Fibroblast of pulmonary artery (primary cell): ENCODE data around the gene CHCHD3.

Experiments
- DNase-seq: peaks from one replicate; pipeline ENCODE4 v3.0.0-alpha.2; 2010; ENCODE audit warnings: low read depth
- H3K4me3 ChIP-seq: replicated peaks from 2 replicates; pipeline ENCODE4 v1.5.1; 2011; ENCODE audit warnings: low read depth, mild to moderate bottlenecking, control low read depth, low read length, moderate library complexity
- CTCF ChIP-seq: IDR thresholded peaks from 2 replicates; pipeline ENCODE4 v1.5.1; 2011; ENCODE audit warnings: mild to moderate bottlenecking, control low read depth, low read length, inconsistent platforms; ENCODE audit errors: missing control alignments

Gene CHCHD3

DNA sequence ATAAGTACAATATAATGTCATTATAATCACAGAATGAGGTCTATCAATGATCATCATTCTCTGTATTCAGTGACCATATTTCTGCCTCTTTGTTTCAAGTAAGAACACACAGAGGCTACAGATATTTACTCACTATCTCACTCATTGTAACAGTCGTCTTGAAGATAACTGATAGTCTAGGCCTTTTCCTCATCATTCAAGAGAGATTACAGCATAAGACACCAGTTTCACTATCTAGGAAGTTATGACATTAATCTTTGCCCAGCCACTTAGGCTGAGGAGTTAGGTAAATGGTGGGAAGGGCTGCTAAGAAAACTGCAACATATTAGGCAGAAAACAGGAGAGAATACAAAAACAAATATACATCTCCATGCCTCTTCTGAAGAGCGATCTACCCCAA lies 125.3 kb downstream of the CHCHD3 start:
- no peak overlapping the region for H3K4me3 ChIP-seq
- no peak for TF ChIP-seq CTCF
- no peak for DNase-seq

GRCh38 chr7:132953468-132953867 lies 128.4 kb downstream of the CHCHD3 start:
- no peak for TF ChIP-seq CTCF
- H3K4me3 ChIP-seq, result no peak overlapping the region
- DNase-seq, result no peak

GRCh38 chr7:132950725-132951124 lies 131.2 kb downstream of the CHCHD3 start:
- no peak overlapping the region for H3K4me3 ChIP-seq
- DNase-seq, result no peak
- TF ChIP-seq CTCF, result no peak

GRCh38 chr7:132947011-132947410 lies 134.9 kb downstream of the CHCHD3 start:
- no peak for DNase-seq
- no peak for TF ChIP-seq CTCF
- H3K4me3 ChIP-seq, result no peak overlapping the region

- H3K4me3 ChIP-seq, result no peak overlapping the region
- no peak for DNase-seq
- TF ChIP-seq CTCF, result no peak
Measured at GRCh38 chr7:132944774-132945173, 137.1 kb downstream of the CHCHD3 start.

DNA sequence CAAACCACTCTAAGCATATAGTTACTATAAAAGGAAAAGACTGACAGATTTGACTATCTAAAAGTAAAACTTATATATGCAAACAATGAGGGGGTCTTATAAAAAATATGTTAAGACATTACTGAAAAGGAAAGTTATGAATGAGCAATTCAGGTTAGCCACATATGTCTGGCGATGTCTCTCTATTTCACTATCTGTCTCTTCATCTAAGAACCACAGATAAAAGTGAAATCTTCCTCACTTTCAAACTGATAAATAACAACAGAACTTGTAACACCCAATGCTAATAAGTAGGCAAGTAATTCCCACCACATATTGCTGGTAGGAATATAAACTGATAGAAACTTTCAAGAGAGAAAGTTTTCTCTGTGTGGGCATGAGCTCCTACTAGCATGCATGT lies 138.2 kb downstream of the CHCHD3 start:
- DNase-seq, result no peak
- no peak for TF ChIP-seq CTCF
- no peak overlapping the region for H3K4me3 ChIP-seq

GRCh38 chr7:132942701-132943100 lies 139.2 kb downstream of the CHCHD3 start:
- no peak overlapping the region for H3K4me3 ChIP-seq
- DNase-seq, result no peak
- no peak for TF ChIP-seq CTCF
